Gastroesophageal sphincter (tissue), 4 donors: Measurements from ENCODE around the gene OBSCN. TPM values are rescaled to one million over a fixed set of nuclear protein-coding genes. Genes with fewer than 3 reads are reported as not detected.

Experiments
- ATAC-seq: fragments of 150-250 bp; one replicate; pipeline ENCODE4 v1.9.1; 2016; ENCODE audit warnings: mild to moderate bottlenecking, moderate library complexity
- H3K27ac ChIP-seq, 4 donors: fragments of 200-600 bp; sonication (generic) in 3 of 4; 1 replicate in 3 of 4; 2 replicates in 1 of 4; pipeline ENCODE4 v1.5.1; 2016 to 2019
- H3K27me3 ChIP-seq: fragments of 200-600 bp; sonication (generic); one replicate; pipeline ENCODE4 v1.5.1; 2019
- H3K36me3 ChIP-seq, 2 donors: fragments of 200-600 bp; sonication (generic); one replicate each; pipeline ENCODE4 v1.5.1; 2019; ENCODE audit warnings: control low read depth in 1 of 2
- H3K4me1 ChIP-seq, 3 donors: fragments of 200-600 bp; sonication (generic); 1 replicate in 2 of 3; 2 replicates in 1 of 3; pipeline ENCODE4 v1.5.1; 2016 to 2019; ENCODE audit warnings: control low read depth in 2 of 3
- H3K4me3 ChIP-seq, 2 donors: fragments of 200-600 bp; sonication (generic); one replicate each; pipeline ENCODE4 v1.5.1; 2019; ENCODE audit warnings: mild to moderate bottlenecking in 1 of 2, moderate library complexity in 1 of 2
- H3K9me3 ChIP-seq, 3 donors: fragments of 200-600 bp; sonication (generic); one replicate each; pipeline ENCODE4 v1.5.1; 2017 to 2019; ENCODE audit warnings: control low read depth in 2 of 3
- EP300 ChIP-seq: sonication (generic); formaldehyde crosslinking; IDR thresholded peaks from one replicate; pipeline ENCODE4 v1.6.1; 2017; ENCODE audit warnings: antibody characterized with exemption, mild to moderate bottlenecking
- POLR2A ChIP-seq, 2 donors: fragments of 450-650 bp; IDR thresholded peaks; one replicate each; pipeline ENCODE4 v1.6.1; 2017; ENCODE audit warnings: antibody characterized with exemption in 2 of 2, mild to moderate bottlenecking in 2 of 2, moderate library complexity in 1 of 2
- POLR2AphosphoS5 ChIP-seq: sonication (generic); formaldehyde crosslinking; IDR thresholded peaks from one replicate; pipeline ENCODE4 v1.6.1; 2017; ENCODE audit warnings: antibody characterized with exemption
- WGBS, 2 donors: methylation state at CpG; one replicate each; pipeline ENCODE4 v1.1.5; 2018; ENCODE audit warnings: low coverage in 1 of 2; 5-methylcytosine and 5-hydroxymethylcytosine counted together
- total RNA-seq, 4 donors: library from RNA; depleted of rRNA; stranded (reverse); fragments of >200 nt; gene quantifications; one replicate each; pipeline ENCODE4 v1.1.0, GENCODE V29; 2016
- TF ChIP-seq, protein P1 (sequence below), 4 experiments: fragments of 200-600 bp in 2 of 4; fragments of 450-650 bp in 2 of 4; sonication (generic) in 1 of 4; IDR thresholded peaks; one replicate each; pipeline ENCODE4 v1.5.1; 2017 to 2019; ENCODE audit warnings: antibody characterized with exemption in 4 of 4, mild to moderate bottlenecking in 2 of 4, moderate library complexity in 2 of 4

Gene OBSCN
- total RNA-seq, 4 donors from 2014 or later, result 11.1 to 28.4 (median 20.9) TPM

DNA sequence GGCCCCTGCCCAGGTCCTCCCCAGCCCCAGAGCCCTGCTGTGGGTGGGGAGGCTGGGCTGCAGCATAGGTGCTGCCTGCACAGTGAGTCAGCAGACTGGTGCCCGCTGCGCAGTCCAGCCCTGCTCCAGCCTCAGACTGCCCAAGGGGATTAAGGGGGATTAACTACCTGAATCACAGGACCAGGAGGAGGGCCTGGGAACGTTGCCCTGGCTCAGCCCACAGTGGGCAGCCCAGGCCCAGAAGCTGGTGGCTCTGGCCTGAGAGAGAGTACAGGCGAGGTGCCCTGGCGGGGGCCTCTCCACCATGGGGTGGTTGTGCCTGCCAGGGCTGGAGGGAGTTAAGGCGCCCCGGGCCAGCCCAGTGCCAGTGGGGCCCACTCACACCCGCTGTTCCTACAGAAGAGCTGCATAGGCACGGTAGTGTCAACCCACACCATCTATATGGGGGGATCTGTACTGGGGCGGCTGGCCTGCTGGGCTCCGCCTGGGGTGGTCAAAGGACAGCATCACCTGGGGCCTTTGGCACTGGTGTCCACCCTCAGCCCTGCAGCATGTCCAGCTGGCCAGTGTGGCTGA is 2.3 kb downstream of the OBSCN start:
- no peaks in the 10 kb centered on the region for H3K9me3 ChIP-seq

GRCh38 chr1:228210712-228211530 is 3.1 kb downstream of the OBSCN start:
- Histone ChIP-seq H3K27ac (no peak overlapping the region), H3K36me3 (no peaks in the 10 kb centered on the region), H3K27me3 (peaks cover 79% of the 10 kb centered on the region), H3K9me3 (no peaks in the 10 kb centered on the region), H3K4me3 (no peak overlapping the region), H3K4me1 (peaks cover 0 to 27% (median 8%) of the 10 kb centered on the region in 3 donors)
- ATAC-seq, result no peak
- 85 to 100% methylated on average over 1 to 9 of the region's 16 CpGs for WGBS, 2 donors
- TF ChIP-seq POLR2AphosphoS5 (no peak), EP300 (no peak), POLR2A (IDR thresholded peaks at IDR 0.05) (no peak)
- TF ChIP-seq, protein P1, sequence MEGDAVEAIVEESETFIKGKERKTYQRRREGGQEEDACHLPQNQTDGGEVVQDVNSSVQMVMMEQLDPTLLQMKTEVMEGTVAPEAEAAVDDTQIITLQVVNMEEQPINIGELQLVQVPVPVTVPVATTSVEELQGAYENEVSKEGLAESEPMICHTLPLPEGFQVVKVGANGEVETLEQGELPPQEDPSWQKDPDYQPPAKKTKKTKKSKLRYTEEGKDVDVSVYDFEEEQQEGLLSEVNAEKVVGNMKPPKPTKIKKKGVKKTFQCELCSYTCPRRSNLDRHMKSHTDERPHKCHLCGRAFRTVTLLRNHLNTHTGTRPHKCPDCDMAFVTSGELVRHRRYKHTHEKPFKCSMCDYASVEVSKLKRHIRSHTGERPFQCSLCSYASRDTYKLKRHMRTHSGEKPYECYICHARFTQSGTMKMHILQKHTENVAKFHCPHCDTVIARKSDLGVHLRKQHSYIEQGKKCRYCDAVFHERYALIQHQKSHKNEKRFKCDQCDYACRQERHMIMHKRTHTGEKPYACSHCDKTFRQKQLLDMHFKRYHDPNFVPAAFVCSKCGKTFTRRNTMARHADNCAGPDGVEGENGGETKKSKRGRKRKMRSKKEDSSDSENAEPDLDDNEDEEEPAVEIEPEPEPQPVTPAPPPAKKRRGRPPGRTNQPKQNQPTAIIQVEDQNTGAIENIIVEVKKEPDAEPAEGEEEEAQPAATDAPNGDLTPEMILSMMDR (IDR thresholded peaks at IDR 0.05), result no peak

More for the DNA sequence above, 2.3 kb downstream of the OBSCN start:
- H3K27ac ChIP-seq, result no peak overlapping the region
- TF ChIP-seq, protein P1 (IDR thresholded peaks at IDR 0.05), result no peak
- peak; percentile 59 for TF ChIP-seq POLR2AphosphoS5
- no peaks in the 10 kb centered on the region for H3K36me3 ChIP-seq
- H3K27me3 ChIP-seq, result peaks cover 79% of the 10 kb centered on the region
- no peak overlapping the region for H3K4me3 ChIP-seq
- peaks cover 0 to 27% (median 8%) of the 10 kb centered on the region in 3 donors for H3K4me1 ChIP-seq
- no CpG with 5 or more reads among the region's 11 CpGs for WGBS, 2 donors
- ATAC-seq, result no peak

DNA sequence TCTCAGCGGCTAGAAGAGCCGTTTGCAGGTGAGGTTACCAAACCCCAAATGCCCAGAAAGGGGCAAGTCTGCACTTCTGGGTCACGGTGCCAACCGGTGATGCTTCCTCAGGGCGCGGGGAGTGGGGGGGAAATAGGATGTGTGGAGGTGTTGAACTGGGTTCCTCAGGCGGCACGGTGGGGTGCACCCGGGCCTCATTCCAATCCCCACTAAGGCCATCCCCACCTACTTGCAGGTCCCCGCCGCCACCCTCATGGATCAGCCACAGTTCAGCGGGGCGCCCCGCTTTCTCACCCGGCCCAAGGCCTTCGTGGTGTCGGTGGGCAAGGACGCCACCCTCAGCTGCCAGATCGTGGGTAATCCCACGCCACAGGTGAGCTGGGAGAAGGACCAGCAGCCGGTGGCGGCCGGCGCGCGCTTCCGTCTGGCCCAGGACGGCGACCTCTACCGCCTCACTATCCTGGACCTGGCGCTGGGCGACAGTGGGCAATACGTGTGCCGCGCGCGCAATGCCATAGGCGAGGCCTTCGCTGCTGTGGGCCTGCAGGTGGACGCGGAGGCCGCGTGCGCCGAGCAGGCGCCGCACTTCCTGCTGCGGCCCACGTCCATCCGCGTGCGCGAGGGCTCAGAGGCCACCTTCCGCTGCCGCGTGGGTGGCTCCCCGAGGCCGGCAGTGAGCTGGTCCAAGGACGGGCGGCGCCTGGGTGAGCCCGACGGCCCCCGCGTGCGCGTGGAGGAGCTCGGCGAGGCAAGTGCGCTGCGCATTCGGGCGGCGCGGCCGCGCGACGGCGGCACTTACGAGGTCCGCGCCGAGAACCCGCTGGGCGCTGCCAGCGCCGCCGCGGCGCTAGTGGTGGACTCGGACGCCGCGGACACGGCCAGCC is 3.9 kb downstream of the OBSCN start:
- WGBS, 2 donors, result 93% methylated on average over 3 of the region's 96 CpGs; no CpG with 5 or more reads in 1 of the 2 donors
- Histone ChIP-seq H3K9me3 (no peaks in the 10 kb centered on the region), H3K27me3 (peaks cover 75% of the 10 kb centered on the region), H3K27ac (no peak overlapping the region), H3K4me3 (no peak overlapping the region), H3K36me3 (peaks cover 0 to 2% of the 10 kb centered on the region in 2 donors), H3K4me1 (peaks cover 0 to 27% (median 8%) of the 10 kb centered on the region in 3 donors)
- ATAC-seq, result no peak
- no peak for TF ChIP-seq POLR2A (IDR thresholded peaks at IDR 0.05)
- TF ChIP-seq, protein P1 (IDR thresholded peaks at IDR 0.05), result no peak
- TF ChIP-seq POLR2AphosphoS5, result no peak
- no peak for TF ChIP-seq EP300

DNA sequence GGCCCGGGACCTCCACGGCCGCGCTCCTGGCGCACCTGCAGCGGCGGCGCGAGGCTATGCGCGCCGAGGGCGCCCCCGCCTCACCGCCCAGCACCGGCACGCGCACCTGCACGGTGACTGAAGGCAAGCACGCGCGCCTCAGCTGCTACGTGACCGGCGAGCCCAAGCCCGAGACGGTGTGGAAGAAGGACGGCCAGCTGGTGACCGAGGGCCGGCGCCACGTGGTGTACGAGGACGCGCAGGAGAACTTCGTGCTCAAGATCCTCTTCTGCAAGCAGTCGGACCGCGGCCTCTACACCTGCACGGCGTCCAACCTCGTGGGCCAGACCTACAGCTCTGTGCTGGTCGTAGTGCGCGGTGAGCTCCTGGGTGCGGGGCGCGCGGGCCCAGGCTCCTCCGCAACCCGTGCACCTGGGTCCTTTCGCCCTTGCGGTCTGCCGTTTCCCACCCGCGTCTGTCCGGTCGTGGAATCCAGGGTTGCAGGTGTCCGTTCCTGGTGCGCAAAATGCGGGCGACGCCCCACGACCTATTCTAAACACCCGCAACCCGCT is 4.6 kb downstream of the OBSCN start:
- H3K36me3 ChIP-seq, result peaks cover 0 to 5% of the 10 kb centered on the region in 2 donors
- peaks cover 69% of the 10 kb centered on the region for H3K27me3 ChIP-seq
- TF ChIP-seq EP300, result no peak
- TF ChIP-seq, protein P1 (IDR thresholded peaks at IDR 0.05), result no peak
- no peak for TF ChIP-seq POLR2AphosphoS5
- TF ChIP-seq POLR2A (IDR thresholded peaks at IDR 0.05), result no peak
- 4% methylated on average over 5 of the region's 66 CpGs; no CpG with 5 or more reads in 1 of the 2 donors for WGBS, 2 donors
- no peak for ATAC-seq
- peaks cover 0 to 27% (median 8%) of the 10 kb centered on the region in 3 donors for H3K4me1 ChIP-seq
- H3K9me3 ChIP-seq, result no peaks in the 10 kb centered on the region
- H3K27ac ChIP-seq, result peak overlapping the region in 1 of 4 donors; percentile 56
- peak overlapping the region in 1 of 2 donors; percentile 54 for H3K4me3 ChIP-seq
